NCI-H2171 treated with DMSO at 0.1 percent for 48 hours (cell line): Measurements from ENCODE around the gene VAPA.
"Not testable (repeated sequence)": the region's sequence is repeated elsewhere in the genome, so short reads cannot be mapped to it uniquely, and the experiment has no call there.

Source experiments
- DNase-seq: peaks from one replicate; lab custom pipeline; 2025; lab: John Stamatoyannopoulos, UW

VAPA gene

DNA sequence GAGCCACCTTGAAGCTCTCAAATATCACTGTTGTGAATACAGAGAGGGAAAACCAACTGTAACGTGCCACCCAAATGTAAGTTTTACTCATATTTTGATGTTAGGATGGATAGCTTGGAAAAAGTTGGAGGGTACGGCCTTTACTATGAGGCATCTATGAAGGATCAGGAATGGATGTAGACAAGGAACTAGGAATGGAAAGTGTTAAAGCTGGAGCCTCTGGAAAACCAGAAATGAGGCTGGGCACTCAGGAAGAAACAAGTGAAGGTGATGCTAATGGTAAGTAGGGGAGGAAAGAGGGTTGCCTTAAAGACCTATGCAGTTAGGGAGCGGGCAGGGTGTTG is 27.8 kb upstream of the VAPA start:
- no peak for DNase-seq

- no peak for DNase-seq
These were observed 25.8 kb upstream of the VAPA start for GRCh38 chr18:9887992-9888391.

- DNase-seq: no peak
These were observed 23.6 kb upstream of the VAPA start for GRCh38 chr18:9890196-9890595.

DNA sequence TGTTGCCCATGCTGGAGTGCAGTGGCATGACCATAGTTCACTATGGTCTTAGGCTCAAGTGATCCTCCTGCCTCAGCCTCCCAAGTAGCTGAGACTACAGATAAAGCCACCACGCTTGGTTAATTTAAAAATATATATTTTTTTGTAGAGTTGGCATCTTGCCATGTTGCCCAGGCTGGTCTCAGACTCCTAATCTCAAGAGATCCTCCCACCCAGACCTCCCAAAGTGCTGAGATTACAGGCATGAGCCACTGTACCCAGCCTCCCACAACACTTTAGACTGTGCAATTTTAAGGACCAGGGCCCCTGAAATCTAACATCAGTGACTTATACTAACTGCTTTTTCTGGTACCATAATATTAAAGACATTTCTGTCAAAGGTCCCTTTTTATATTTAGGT is 22.9 kb upstream of the VAPA start:
- no peak for DNase-seq

GRCh38 chr18:9891515-9891914 is 22.3 kb upstream of the VAPA start:
- not testable (repeated sequence) for DNase-seq

DNA sequence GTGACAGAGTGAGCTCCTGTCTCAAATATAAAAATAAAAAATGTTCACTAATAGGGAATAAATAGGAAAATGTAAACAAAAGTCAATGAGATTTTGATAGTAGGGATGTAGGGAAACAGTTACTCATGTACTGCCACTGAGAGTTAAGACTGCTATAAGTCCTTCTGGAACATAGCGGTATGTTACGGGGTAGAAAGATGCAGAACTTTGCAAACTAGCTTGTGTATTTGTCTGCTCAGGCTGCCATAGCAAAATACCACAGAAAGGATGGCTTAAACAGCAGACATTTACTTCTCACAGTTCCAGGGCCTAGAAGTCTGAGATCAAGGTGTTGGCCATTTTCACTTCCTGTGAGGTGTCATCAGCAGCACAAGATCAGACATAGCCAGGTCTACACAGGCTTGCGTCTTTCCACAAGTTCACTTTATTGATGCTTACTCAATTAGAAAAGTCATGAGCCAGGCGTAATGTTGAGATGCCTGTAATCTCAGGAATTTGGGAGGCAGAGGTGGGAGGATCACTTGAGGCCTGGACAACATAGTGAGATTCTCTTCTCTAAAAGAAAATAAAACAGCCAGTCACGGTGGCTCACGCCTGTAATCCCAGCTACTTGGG is 19.3 kb upstream of the VAPA start:
- DNase-seq: no peak

DNA sequence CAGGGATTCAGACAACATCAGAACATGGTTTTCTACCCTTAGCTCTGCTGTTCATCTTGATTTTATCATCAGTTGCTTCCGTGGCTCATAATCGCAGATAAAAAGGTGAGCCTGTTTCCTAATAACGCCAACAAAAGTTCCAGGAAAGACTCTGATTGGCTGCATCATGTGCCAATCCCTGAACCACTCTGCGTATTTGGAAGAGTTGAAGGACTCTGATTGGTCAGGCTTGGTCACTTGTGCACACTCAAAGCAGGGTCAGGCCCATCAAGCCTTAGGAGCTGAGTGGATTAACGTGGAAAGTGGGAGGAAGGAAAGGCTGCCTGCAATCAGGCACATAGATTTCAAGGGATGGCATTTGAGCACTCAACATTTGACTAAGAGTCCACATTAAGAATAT is 16.7 kb upstream of the VAPA start:
- DNase-seq: no peak

DNA sequence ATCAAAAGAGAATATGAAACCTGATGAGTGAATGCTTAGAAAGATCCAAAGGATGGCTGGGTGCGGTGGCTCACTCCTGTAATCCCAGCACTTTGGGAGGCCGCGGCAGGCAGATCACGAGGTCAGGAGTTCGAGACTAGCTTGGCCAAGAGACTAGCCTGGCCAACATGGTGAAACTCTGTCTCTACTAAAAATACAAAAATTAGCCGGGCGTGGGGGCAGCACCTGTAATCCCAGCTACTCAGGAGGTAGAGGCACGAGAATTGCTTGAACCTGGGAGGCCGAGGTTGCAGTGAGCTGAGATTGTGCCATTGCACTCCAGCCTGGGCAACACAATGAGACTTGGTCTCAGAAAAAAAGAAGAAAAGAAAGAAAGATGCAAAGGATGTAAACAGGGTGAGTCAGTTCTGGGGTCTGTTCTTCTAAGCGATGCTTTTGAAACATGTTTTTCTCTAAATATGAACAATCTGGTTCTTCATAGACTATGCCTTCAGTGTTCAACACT is 16.0 kb upstream of the VAPA start:
- not testable (repeated sequence) for DNase-seq

DNA sequence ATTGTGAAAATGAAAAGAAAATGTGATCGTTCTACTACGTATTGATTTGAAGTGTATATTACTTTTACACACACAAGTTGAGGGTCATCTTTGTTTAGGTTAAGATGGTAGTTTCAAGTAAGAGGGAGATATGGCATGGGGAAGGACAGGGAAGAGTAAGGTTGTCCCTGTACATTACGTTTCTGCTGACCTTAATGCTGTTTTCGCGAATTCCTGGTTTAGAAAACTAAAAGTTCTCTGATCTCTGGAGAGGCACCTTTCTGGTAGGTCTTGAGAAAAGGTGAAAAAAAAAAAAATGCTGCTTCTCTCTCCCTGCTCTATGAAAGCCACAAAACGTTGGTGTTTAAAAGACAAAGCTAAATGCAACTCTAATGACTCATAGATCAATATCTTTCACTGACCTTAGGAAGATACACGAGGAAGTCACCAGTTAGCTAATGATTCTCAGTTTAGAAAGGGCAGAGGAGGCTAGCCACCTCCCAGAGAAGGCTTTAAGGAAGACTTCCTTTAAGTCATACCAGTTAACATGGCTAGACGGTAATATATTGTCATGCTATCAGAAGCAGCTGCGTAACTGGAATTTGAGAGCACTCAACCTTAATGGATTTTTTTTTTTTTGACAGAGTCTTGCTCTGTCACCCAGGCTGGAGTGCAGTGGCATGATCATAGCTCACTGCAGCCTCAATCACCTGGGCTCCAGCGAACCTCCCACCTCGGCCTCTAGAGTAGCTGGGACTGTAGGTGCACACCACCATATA is 14.8 kb upstream of the VAPA start:
- DNase-seq: peak; percentile 72

- not testable (repeated sequence) for DNase-seq
These were observed 14.3 kb upstream of the VAPA start for GRCh38 chr18:9899550-9899930.

GRCh38 chr18:9900699-9901098 is 13.1 kb upstream of the VAPA start:
- no peak for DNase-seq

DNA sequence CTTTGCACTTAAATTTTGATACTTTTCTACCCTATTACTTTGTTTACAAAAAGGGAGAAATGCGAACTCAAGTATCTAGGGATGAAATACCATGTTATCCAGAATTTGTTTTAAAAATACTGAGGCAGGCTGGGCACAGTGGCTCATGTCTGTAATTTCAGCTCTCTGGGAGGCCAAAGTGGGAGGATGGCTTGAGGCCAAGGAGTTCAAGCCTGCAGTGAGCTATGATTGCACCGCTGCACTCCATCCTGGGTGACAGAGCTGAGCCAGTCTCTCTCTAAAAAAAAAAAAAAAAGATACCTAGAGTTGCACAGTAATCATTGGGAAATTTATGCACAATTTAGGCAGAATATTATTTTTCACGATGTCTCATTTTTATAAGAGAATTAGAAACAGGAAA is 12.4 kb upstream of the VAPA start:
- peak; percentile 5 for DNase-seq

DNA sequence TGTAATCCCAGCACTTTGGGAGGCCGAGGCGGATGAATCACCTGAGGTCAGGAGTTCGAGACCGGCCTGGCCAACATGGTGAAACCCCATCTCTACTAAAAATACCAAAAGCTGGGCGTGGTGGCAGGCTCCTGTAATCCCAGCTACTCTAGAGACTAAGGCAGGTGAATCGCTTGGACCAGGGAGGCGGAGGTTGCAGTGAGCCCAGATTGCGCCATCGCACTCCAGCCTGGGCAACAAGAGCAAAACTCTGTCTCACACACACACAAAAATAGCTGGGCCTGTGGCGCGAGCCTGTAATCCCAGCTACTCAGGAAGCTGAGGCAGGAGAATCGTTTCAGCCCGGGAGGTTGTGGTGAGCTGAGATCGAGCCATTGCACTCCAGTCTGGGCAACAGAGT is 11.6 kb upstream of the VAPA start:
- not testable (repeated sequence) for DNase-seq

DNA sequence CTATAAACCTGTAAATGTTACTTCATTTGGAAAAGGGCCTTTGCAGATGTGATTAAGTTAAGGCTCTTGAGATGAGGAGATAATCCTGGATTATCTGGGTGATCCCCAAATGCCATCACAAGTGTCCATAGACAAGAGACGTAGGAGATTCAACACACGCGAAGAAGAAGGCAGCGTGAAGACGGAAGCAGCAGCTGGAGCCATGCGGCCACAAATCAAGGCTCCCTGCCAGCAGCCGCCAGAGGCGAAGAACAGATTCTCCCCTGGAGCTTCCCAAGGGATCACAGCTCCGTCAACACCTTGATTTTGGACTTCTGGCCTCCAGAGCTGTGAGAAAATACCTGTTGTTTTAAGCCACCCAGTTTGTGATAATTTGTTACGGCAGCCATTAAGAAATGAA is 11.0 kb upstream of the VAPA start:
- peak; percentile 79 for DNase-seq

DNA sequence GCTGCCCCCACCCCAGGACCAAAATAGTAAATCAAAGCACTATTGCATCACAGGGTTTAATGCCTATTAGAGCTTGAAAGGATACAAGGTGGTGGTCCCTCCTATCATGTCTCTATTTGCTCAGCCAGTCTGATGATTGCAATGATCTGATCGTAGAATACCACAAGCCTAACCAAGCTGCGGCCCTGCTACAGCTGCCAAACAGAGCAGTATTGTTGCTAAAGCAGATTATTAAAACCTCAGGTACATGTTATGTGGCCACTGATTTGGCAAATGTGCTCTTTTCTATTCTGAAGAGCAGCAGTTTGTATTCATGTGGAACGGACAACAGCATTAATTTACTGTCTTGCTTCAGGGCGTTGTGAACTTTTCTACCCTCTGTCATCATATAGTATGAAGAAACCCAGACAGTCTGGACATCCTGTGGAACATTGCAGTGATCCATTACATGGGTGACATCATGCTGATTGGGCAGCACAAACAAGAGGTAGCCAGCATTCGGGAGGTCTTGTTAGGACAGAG is 8.4 kb upstream of the VAPA start:
- DNase-seq: no peak

- no peak for DNase-seq
These were observed 7.3 kb upstream of the VAPA start for GRCh38 chr18:9906481-9906880.

DNA sequence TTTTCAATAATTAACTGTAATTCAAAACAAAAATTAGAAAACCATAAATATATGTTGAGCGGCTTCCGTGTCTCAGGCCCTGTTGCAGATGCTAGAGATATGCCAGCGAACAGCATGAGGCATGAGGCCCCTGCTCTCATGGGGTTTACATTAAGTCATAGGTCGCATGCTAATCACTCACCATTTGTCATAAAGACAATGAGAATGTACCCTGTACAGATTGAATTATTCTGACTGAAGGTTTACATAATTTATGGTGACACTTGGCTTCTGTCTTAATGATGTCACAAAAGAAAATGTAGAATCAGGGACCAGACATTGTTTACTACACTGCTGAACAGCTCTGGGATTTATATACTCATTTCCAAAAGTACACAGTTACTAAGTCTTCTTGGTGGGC is 5.9 kb upstream of the VAPA start:
- no peak for DNase-seq

- DNase-seq: no peak
These were observed 3.7 kb upstream of the VAPA start for GRCh38 chr18:9910071-9910470.

DNA sequence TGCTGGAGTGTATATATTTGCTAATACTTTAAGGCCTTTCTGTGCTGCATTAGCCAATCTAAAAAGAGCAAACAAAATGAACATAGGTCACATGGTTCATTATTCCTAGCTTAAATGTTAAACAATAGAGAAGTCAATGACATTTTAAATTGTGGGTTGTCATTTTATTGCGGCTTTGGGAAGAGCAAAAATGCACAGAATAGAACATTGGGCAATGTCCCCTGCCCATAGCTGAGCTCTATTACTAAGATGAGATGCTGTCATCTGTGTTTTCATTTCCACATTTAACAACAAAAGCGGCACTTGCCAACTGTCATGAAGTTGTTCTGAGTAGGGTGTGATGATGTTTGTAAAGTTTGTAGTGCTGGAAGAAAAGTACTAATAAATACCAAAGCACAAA is 3.2 kb upstream of the VAPA start:
- DNase-seq: no peak

- no peak for DNase-seq
These were observed 2.6 kb upstream of the VAPA start for GRCh38 chr18:9911226-9911625.

DNA sequence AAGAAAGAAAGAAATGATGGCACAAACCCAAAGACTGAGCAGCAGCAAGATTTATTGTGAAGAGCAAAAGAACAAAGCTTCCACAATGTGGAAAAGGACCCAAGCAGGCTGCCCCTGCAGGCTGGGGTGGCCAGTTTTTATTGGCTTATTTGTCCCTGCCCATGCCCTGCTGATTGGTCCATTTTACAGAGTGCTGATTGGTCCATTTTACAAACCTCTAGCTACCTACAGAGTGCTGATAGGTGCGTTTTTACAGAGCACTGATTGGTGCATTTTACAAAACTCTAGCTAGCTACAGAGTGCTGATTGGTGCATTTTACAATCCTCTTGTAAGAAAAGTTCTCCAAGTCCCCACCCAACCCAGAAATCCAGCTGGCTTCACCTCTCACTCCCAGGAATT is 1.5 kb upstream of the VAPA start:
- DNase-seq: not testable (repeated sequence)

DNA sequence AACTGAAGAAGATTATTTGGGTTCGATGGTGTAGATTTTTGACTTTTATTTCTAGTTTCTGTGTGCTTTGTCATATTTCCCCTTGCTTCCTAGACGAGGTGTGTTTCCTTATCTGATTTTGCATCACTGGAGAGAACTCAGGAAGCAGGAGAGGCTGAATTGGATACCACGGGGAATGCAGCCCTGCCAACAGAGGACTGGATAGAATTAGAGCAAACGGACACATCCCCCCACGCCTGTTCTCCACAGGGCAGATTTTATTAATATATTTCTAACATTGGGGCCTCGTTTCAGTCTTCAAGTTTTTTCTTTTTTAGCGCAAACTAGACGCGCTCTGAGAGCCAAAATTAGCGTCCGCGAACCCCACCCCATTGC is 678 bp upstream of the VAPA start:
- DNase-seq: no peak

DNA sequence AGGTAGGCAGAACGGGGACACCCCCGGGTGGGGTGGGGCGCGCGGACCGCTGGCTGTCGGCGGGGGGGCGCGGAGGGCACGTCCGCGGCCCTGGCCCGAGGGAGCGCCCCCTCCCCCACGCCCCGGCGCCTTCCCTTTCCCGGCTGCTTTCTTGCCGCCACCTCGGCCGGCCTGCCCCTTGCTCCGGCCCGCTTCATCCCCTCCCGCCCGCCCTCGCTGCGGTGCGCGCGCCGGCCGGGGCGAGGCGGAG is 443 bp downstream of the VAPA start:
- peak; percentile 17 for DNase-seq
